CD8-positive, alpha-beta memory T cell (primary cell): ENCODE data around the gene NCCRP1. TPM values are rescaled to one million over a fixed set of nuclear protein-coding genes. Genes with fewer than 3 reads are reported as not detected.

Experiments used
- CTCF ChIA-PET: fragments of 350-600 bp; sonication (Branson Sonifier 250); formaldehyde crosslinking; loops from one replicate; lab custom pipeline; 2021; ENCODE audit warnings: antibody characterized with exemption; lab: Charles Lee
- POLR2A ChIA-PET: fragments of 350-600 bp; sonication (Branson Sonifier 250); formaldehyde crosslinking; loops from one replicate; lab custom pipeline; 2021; ENCODE audit warnings: antibody characterized with exemption; lab: Charles Lee
- DNase-seq, 5 donors: peaks; one replicate each; pipeline versions ENCODE4 v3.0.0 to v3.0.0-alpha.2; 2020 to 2022; ENCODE audit warnings: mixed read lengths in 1 of 5
- H3K27ac ChIP-seq: one replicate; pipeline ENCODE4 v1.7.0; 2013; ENCODE audit warnings: low read depth, mild to moderate bottlenecking, low read length, moderate library complexity
- H3K27me3 ChIP-seq: 2 replicates; pipeline ENCODE4 v1.7.0; 2013; ENCODE audit warnings: low read length, mild to moderate bottlenecking; ENCODE audit not compliant: insufficient read depth, poor library complexity, severe bottlenecking
- H3K36me3 ChIP-seq: 2 replicates; pipeline ENCODE4 v1.7.0; 2013; ENCODE audit warnings: mild to moderate bottlenecking, low read length, moderate library complexity; ENCODE audit not compliant: insufficient read depth
- H3K4me1 ChIP-seq: 2 replicates; pipeline ENCODE4 v1.7.0; 2013; ENCODE audit warnings: mild to moderate bottlenecking, low read length, moderate library complexity; ENCODE audit not compliant: insufficient read depth
- H3K4me3 ChIP-seq: 2 replicates; pipeline ENCODE4 v1.7.0; 2013; ENCODE audit warnings: mild to moderate bottlenecking, low read length
- H3K9me3 ChIP-seq: 2 replicates; pipeline ENCODE4 v1.7.0; 2013; ENCODE audit warnings: mild to moderate bottlenecking, low read length
- H3K27ac Mint-ChIP-seq, 8 donors: one replicate each; pipeline ENCODE4 v1.8.0; 2020 to 2021; ENCODE audit warnings: mixed read lengths in 8 of 8, mild to moderate bottlenecking in 6 of 8, inconsistent platforms in 3 of 8, moderate library complexity in 3 of 8
- H3K27me3 Mint-ChIP-seq, 2 donors: one replicate each; pipeline ENCODE4 v1.8.0; 2020 to 2021; ENCODE audit warnings: mixed read lengths in 2 of 2, mild to moderate bottlenecking in 1 of 2, moderate library complexity in 1 of 2
- H3K36me3 Mint-ChIP-seq, 3 donors: one replicate each; pipeline ENCODE4 v1.8.0; 2020 to 2021; ENCODE audit warnings: mixed read lengths in 3 of 3, inconsistent platforms in 1 of 3, mild to moderate bottlenecking in 1 of 3
- H3K4me1 Mint-ChIP-seq, 3 donors: one replicate each; pipeline ENCODE4 v1.8.0; 2020 to 2021; ENCODE audit warnings: mixed read lengths in 3 of 3, inconsistent platforms in 1 of 3, mild to moderate bottlenecking in 1 of 3
- H3K4me3 Mint-ChIP-seq, 7 donors: one replicate each; pipeline ENCODE4 v1.8.0; 2020 to 2021; ENCODE audit warnings: mixed read lengths in 7 of 7, mild to moderate bottlenecking in 6 of 7, moderate library complexity in 4 of 7, inconsistent platforms in 2 of 7
- H3K9me3 Mint-ChIP-seq, 5 donors: one replicate each; pipeline ENCODE4 v1.8.0; 2020 to 2022; ENCODE audit warnings: mixed read lengths in 5 of 5, mild to moderate bottlenecking in 3 of 5, moderate library complexity in 2 of 5, inconsistent platforms in 1 of 5
- polyA plus RNA-seq: library from polyadenylated mRNA; unstranded; fragments of 300-500 nt; fragmentation: Illumina TruSeq; gene quantifications from one replicate; pipeline ENCODE4 v1.2.3, GENCODE V29; 2021
- total RNA-seq, 2 experiments: library from RNA; stranded (reverse); gene quantifications; one replicate each; pipeline ENCODE4 v1.2.3, GENCODE V29; 2021

NCCRP1 gene
- total and polyA plus RNA-seq, 3 experiments from 2014 or later: not detected

GRCh38 chr19:39173502-39173991 lies 23.2 kb upstream of the NCCRP1 start:
- no peak for DNase-seq
- Mint-ChIP-seq H3K27me3 (no peaks in the 10 kb centered on the region), H3K27ac (peak overlapping the region in 1 of 8 donors; percentile 89), H3K9me3 (no peaks in the 10 kb centered on the region), H3K36me3 (peaks cover 0 to 68% (median 4%) of the 10 kb centered on the region in 3 donors), H3K4me1 (no peaks in the 10 kb centered on the region), H3K4me3 (no peak overlapping the region)
- no peak overlapping the region for H3K27ac ChIP-seq
- no peaks in the 10 kb centered on the region for H3K27me3 ChIP-seq
- H3K4me1 ChIP-seq: no peaks in the 10 kb centered on the region
- no peak overlapping the region for H3K4me3 ChIP-seq
- no peaks in the 10 kb centered on the region for H3K36me3 ChIP-seq
- H3K9me3 ChIP-seq: no peaks in the 10 kb centered on the region
- CTCF ChIA-PET: no interaction called here
- POLR2A ChIA-PET: no interaction called here

GRCh38 chr19:39174142-39174541 lies 22.6 kb upstream of the NCCRP1 start:
- no peak overlapping the region for H3K4me3 ChIP-seq
- ChIA-PET POLR2A (no interaction called here), CTCF (no interaction called here)
- Mint-ChIP-seq H3K27ac (no peak overlapping the region), H3K36me3 (peaks cover 0 to 67% (median 2%) of the 10 kb centered on the region in 3 donors), H3K4me1 (no peaks in the 10 kb centered on the region), H3K4me3 (no peak overlapping the region), H3K9me3 (no peaks in the 10 kb centered on the region), H3K27me3 (no peaks in the 10 kb centered on the region)
- no peaks in the 10 kb centered on the region for H3K27me3 ChIP-seq
- no peak for DNase-seq
- no peaks in the 10 kb centered on the region for H3K36me3 ChIP-seq
- H3K9me3 ChIP-seq: no peaks in the 10 kb centered on the region
- H3K27ac ChIP-seq: no peak overlapping the region
- H3K4me1 ChIP-seq: no peaks in the 10 kb centered on the region

- H3K36me3 ChIP-seq: no peaks in the 10 kb centered on the region
- Mint-ChIP-seq H3K27ac (no peak overlapping the region), H3K36me3 (peaks cover 0 to 69% (median 2%) of the 10 kb centered on the region in 3 donors), H3K27me3 (no peaks in the 10 kb centered on the region), H3K9me3 (no peaks in the 10 kb centered on the region), H3K4me3 (no peak overlapping the region), H3K4me1 (no peaks in the 10 kb centered on the region)
- H3K27me3 ChIP-seq: no peaks in the 10 kb centered on the region
- ChIA-PET POLR2A (no interaction called here), CTCF (no interaction called here)
- H3K4me1 ChIP-seq: no peaks in the 10 kb centered on the region
- H3K9me3 ChIP-seq: no peaks in the 10 kb centered on the region
- no peak overlapping the region for H3K27ac ChIP-seq
- no peak overlapping the region for H3K4me3 ChIP-seq
- DNase-seq: no peak
Observed at GRCh38 chr19:39174558-39175544, 21.9 kb upstream of the NCCRP1 start.

- CTCF ChIA-PET: no interaction called here
- peaks cover 0 to 64% (median 2%) of the 10 kb centered on the region in 3 donors for H3K36me3 Mint-ChIP-seq
Observed at GRCh38 chr19:39175564-39175963, 21.2 kb upstream of the NCCRP1 start.

GRCh38 chr19:39177110-39177699 lies 19.6 kb upstream of the NCCRP1 start:
- Mint-ChIP-seq H3K27me3 (no peaks in the 10 kb centered on the region), H3K4me3 (no peak overlapping the region)
- POLR2A ChIA-PET: no interaction called here

More at GRCh38 chr19:39175564-39175963, 21.2 kb upstream of the NCCRP1 start:
- H3K27me3 Mint-ChIP-seq: no peaks in the 10 kb centered on the region
- peak overlapping the region in 2 of 8 donors; percentile 38 to 44 for H3K27ac Mint-ChIP-seq
- H3K4me1 ChIP-seq: no peaks in the 10 kb centered on the region
- no peaks in the 10 kb centered on the region for H3K9me3 ChIP-seq
- no peaks in the 10 kb centered on the region for H3K4me1 Mint-ChIP-seq
- no peak overlapping the region for H3K27ac ChIP-seq
- no peak for DNase-seq
- POLR2A ChIA-PET: no interaction called here
- no peaks in the 10 kb centered on the region for H3K36me3 ChIP-seq
- no peaks in the 10 kb centered on the region for H3K27me3 ChIP-seq
- no peaks in the 10 kb centered on the region for H3K9me3 Mint-ChIP-seq
- no peak overlapping the region for H3K4me3 ChIP-seq
- no peak overlapping the region for H3K4me3 Mint-ChIP-seq

GRCh38 chr19:39177736-39178135 lies 19.0 kb upstream of the NCCRP1 start:
- H3K27me3 ChIP-seq: no peaks in the 10 kb centered on the region
- Mint-ChIP-seq H3K27me3 (no peaks in the 10 kb centered on the region), H3K9me3 (no peaks in the 10 kb centered on the region), H3K4me3 (no peak overlapping the region), H3K36me3 (peaks cover 0 to 53% (median 2%) of the 10 kb centered on the region in 3 donors), H3K27ac (no peak overlapping the region), H3K4me1 (no peaks in the 10 kb centered on the region)
- H3K36me3 ChIP-seq: no peaks in the 10 kb centered on the region
- POLR2A ChIA-PET: no interaction called here
- CTCF ChIA-PET: no interaction called here
- H3K9me3 ChIP-seq: no peaks in the 10 kb centered on the region
- H3K27ac ChIP-seq: no peak overlapping the region
- H3K4me3 ChIP-seq: no peak overlapping the region
- DNase-seq: no peak
- H3K4me1 ChIP-seq: no peaks in the 10 kb centered on the region

More at GRCh38 chr19:39177110-39177699, 19.6 kb upstream of the NCCRP1 start:
- Mint-ChIP-seq H3K9me3 (no peaks in the 10 kb centered on the region), H3K27ac (no peak overlapping the region), H3K4me1 (no peaks in the 10 kb centered on the region), H3K36me3 (peaks cover 0 to 55% (median 2%) of the 10 kb centered on the region in 3 donors)
- Histone ChIP-seq H3K27me3 (no peaks in the 10 kb centered on the region), H3K4me3 (no peak overlapping the region), H3K4me1 (no peaks in the 10 kb centered on the region), H3K36me3 (no peaks in the 10 kb centered on the region), H3K9me3 (no peaks in the 10 kb centered on the region), H3K27ac (no peak overlapping the region)
- no peak for DNase-seq
- CTCF ChIA-PET: no interaction called here

GRCh38 chr19:39178296-39179006 lies 18.3 kb upstream of the NCCRP1 start:
- ChIA-PET POLR2A (no interaction called here), CTCF (no interaction called here)
- H3K4me3 Mint-ChIP-seq: no peak overlapping the region
- no peaks in the 10 kb centered on the region for H3K27me3 Mint-ChIP-seq
- peak overlapping the region in 1 of 8 donors; percentile 17 for H3K27ac Mint-ChIP-seq
- H3K36me3 ChIP-seq: no peaks in the 10 kb centered on the region
- no peaks in the 10 kb centered on the region for H3K4me1 Mint-ChIP-seq
- H3K4me3 ChIP-seq: no peak overlapping the region
- H3K36me3 Mint-ChIP-seq: peaks cover 0 to 50% (median 2%) of the 10 kb centered on the region in 3 donors
- H3K27me3 ChIP-seq: no peaks in the 10 kb centered on the region
- no peak overlapping the region for H3K27ac ChIP-seq
- H3K4me1 ChIP-seq: no peaks in the 10 kb centered on the region
- DNase-seq: no peak
- H3K9me3 ChIP-seq: no peaks in the 10 kb centered on the region
- H3K9me3 Mint-ChIP-seq: no peaks in the 10 kb centered on the region
